ENCODE data around the gene ELL2.
"Not testable (repeated sequence)": the region's sequence is repeated elsewhere in the genome, so short reads cannot be mapped to it uniquely, and the experiment has no call there.

The ELL2 gene

GRCh38 chr5:95880081-95880926 is 81.3 kb downstream of the ELL2 start:
- no peak for DNase-seq (ENCODE audit: low spot score)

- no peak for DNase-seq (ENCODE audit: low spot score)
Observed at GRCh38 chr5:95879661-95880060, 82.0 kb downstream of the ELL2 start.

DNA sequence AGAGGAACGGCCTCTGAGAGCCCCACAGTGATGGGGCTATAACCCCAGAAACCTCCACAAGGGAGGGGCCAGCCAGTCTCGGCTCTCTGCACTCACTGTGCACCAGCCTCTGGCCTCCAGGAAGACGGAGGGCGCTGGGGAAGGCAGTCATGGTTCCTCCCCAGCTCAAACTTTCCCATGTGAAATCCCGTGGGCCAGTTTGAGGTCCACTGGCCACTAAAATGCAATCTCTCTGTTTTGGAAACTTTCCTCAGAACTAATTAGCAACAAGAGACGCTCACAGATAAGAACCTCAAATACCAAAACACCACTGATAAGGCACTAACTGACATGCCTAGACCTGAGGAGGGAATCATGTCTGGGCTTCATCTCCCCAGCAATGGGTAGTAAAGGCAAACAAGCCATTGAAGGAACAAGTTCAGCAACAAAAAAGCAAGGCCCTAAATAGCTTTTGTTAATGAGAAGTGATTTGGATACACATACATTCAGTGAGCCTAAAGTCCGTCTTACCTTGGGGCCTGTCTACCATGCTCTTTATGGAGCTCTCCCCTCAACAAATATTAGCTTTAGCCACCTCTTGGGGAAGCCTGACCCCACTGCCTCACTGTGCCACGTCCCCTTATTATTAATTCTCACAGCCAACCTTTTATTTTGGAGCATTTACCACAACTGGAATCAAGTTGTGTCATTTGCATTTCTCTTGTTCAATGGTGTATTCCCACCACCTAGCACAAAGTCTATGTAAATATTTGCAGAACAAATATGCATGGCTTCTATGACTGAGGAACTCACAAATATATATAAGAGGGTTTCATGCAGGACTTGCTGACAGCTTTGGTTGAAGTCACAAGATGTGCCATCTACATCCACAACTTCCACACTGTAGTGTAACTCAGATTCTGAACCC is 83.0 kb downstream of the ELL2 start:
- DNase-seq (ENCODE audit: low spot score): no peak

- no peak for DNase-seq (ENCODE audit: low spot score)
Observed at GRCh38 chr5:95876782-95877181, 84.9 kb downstream of the ELL2 start.

DNA sequence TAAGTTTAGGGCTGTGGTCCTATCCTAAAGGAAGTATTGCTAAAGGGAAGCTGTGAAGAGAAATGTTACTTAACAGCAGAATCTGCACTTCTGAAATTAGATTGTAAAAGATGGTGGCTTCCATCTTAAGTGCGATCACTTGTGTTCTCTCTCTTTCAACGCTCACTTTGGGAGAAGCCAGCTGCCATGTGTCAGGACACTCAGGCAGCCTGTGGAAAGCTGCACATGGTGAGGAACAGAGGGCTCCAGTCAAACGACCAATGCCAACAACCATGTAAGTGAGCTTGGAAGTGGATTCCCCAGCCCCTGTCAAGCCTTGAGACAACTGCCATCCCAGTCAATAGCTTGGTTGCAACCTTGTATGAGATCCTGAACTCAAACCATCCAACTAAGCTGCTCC is 87.4 kb downstream of the ELL2 start:
- no peak for DNase-seq (ENCODE audit: low spot score)

GRCh38 chr5:95873351-95873750 is 88.3 kb downstream of the ELL2 start:
- no peak for DNase-seq (ENCODE audit: low spot score)

GRCh38 chr5:95872346-95873268 is 89.0 kb downstream of the ELL2 start:
- DNase-seq (ENCODE audit: low spot score): no peak

GRCh38 chr5:95871146-95871806 is 90.4 kb downstream of the ELL2 start:
- no peak for DNase-seq (ENCODE audit: low spot score)

GRCh38 chr5:95870105-95870672 is 91.5 kb downstream of the ELL2 start:
- no peak for DNase-seq (ENCODE audit: low spot score)

GRCh38 chr5:95869173-95869855 is 92.3 kb downstream of the ELL2 start:
- DNase-seq (ENCODE audit: low spot score): not testable (repeated sequence)

- no peak for DNase-seq (ENCODE audit: low spot score)
Observed at GRCh38 chr5:95868136-95868535, 93.5 kb downstream of the ELL2 start.

DNA sequence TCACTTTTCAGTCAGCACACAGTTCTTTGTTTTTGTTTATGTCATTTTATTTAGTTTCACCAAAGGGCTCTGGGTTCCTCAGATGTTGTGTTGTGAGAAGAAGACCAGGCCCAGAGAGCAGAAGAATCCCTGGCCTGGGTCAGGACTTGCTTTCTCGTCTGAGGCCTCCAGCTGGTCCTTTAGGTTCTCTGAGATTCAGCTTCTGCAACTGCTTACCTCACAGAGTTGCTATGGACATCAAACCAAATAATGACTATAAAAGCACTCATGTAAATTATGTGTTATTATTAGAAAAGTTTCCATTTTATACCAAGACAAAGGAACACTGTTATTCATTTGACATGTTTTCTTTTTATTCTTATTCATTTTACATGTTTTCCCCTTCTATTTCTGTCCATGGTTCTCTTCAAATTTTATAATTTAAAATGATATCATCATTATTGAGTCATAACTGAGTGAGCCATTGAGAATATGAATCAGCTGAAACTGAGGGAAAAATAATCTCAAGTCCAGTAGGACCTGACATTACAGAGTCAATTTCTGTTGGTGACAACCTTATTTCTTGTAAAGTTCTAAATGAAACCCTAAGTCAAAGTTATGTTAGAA is 95.1 kb downstream of the ELL2 start:
- no peak for DNase-seq (ENCODE audit: low spot score)

DNA sequence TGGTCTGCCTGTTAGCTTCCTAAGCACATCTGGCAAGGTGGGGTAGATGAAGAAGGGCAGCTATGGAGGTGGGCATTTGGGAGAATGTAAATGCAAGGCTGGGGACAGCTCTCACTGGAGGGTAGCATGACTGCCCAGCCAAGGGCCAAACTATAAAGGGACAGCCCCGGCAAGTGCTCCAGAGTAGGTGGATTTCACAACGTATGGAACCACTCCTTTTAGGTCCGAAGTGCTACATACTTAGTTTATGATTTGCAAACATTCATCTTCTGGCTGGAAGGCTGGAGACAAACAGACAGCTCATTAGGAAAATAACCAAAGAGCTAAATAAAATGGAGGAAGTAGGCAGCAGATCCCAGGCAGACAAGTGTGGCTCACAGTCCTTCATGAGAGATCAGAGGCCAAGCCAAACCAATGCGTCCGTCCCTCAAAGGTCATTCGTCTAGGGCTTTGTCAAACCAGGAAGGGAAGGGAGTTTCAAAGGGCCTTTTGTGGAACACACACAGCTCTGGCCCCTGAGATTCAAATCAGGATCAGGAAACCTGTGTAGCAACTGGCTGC is 96.6 kb downstream of the ELL2 start:
- DNase-seq (ENCODE audit: low spot score): no peak

GRCh38 chr5:95864456-95864855 is 97.2 kb downstream of the ELL2 start:
- DNase-seq (ENCODE audit: low spot score): no peak

- no peak for DNase-seq (ENCODE audit: low spot score)
Observed at GRCh38 chr5:95863383-95863757, 98.3 kb downstream of the ELL2 start.

DNA sequence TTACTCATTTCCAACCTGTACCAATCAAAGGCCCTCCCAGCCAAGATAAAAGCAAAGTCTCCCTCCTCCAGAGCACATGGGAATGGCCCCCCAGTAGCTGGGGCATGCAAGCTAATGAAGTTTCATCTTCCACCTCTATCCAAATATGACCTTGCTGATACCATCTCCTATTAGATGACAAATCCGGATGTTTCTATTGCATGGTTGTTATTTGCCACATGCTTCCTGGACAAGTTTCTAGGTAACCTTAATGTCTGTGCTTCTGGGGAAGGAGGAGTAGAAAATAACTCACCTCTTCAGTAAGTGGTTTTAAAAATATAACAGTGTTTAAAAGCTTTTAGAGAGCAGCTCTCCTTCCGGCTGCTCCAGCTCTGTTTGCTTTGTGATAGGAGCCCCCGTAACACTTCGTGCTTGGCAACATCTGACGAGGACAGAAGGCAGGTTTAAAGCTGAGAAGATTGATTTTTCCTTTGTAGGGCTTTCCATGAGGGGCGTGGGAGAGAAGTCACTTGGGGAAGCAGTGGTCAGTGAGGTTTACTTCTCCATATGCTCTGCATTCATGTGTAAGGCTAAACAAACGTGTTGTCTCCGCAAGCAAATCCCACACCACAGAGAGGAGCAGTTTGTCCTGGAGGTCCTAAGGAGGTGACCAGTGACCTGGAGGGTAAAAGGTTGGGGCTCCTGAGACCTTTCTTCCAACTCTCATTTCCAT is 98.8 kb downstream of the ELL2 start:
- no peak for DNase-seq (ENCODE audit: low spot score)

- DNase-seq (ENCODE audit: low spot score): peak; percentile 25
Observed at GRCh38 chr5:95861864-95862561, 99.6 kb downstream of the ELL2 start.

DNA sequence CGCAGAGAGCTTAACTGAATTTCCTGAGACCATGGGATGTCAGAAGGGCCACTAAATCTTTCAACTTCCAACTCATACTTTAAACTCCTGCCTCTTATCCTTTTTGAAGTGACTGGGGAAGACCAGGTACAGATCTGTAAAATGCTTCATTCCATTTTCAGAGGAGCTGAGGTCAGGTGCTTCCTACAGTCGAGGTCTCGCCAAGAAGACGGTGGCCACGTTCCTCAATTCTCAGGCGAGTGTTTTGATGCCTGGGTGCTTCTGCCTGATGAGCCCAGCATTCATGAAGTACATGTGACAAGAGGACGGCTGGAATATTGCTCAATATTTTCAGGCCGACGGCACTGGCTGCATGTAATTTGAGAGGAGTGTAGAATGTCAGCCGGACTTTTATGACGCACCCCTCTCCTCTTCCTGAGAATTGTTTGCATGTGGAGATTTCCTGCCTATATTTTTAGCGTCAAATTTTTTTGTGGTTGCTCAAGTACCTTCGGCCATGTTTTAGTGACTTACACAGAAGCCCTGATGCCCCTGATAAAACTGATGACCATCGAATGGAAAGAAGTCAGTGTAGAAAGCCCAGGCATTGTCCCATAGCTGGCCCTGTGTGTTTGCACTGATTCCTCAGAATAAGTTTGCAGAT is 100.3 kb downstream of the ELL2 start:
- DNase-seq (ENCODE audit: low spot score): no peak
